ENCODE measurements around the gene ZC3H15.
"Not testable (repeated sequence)": the region's sequence is repeated elsewhere in the genome, so short reads cannot be mapped to it uniquely, and the experiment has no call there.

ZC3H15 gene

DNA sequence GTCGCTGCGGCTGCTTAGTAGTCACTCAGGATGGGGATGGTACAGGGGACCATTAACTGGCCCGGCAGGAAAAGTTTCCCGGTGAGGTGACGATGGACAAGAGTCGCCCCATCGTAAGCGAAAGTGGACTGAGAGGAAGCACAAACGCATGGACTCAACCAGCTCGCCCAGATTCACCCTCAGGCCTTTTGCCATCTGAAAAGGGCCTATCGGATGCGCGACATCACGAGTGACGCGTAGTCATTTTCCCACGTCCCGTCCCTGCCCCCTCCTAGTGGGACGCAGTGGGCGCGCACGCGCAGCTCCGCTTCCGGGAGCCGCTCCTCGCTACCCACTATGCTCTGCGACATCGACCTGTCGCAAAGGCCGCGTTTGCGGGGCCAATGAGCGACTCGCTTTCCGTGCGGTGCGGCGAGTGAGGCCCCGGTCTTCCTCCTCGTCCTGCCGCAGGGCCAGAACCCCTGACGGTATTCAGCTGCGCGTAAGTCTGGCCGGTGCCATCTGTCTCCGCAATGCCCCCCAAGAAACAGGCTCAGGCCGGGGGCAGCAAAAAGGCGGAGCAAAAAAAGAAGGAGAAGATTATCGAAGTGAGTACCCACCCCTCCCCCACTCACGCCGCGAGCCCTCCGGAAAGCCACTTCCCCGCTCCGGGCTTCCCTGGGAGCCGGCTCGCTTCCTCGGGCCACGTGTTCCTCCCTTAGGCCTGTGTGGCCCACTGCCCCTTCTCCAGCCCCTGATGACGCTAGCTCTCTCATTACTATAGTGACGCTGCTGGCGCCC lies at the start of gene ZC3H15:
Gene ZC3H15, plus strand, starts transcription at position 390 of the 780 bp plus-strand sequence. Its CDS starts 123 bp downstream, at position 513.
- H3K27me3 Mint-ChIP-seq: no peaks in the 10 kb centered on the region
- peaks cover 61% of the 10 kb centered on the region for H3K4me1 Mint-ChIP-seq
- H3K36me3 Mint-ChIP-seq (ENCODE audit: insufficient read depth): peaks cover 19% of the 10 kb centered on the region
- ATAC-seq (replicated peaks; ENCODE audit: extremely low read depth, poor library complexity, severe bottlenecking) (peak; percentile 88), DNase-seq (ENCODE audit: low spot score in 2 of 2) (peak; percentile 89 to 92)
- peak within 1 kb of the TSS; percentile 100 for H3K4me3 Mint-ChIP-seq
- H3K9me3 Mint-ChIP-seq: no peaks in the 10 kb centered on the region
- H3K27ac Mint-ChIP-seq (ENCODE audit: low read depth): peak within 1 kb of the TSS; percentile 98

DNA sequence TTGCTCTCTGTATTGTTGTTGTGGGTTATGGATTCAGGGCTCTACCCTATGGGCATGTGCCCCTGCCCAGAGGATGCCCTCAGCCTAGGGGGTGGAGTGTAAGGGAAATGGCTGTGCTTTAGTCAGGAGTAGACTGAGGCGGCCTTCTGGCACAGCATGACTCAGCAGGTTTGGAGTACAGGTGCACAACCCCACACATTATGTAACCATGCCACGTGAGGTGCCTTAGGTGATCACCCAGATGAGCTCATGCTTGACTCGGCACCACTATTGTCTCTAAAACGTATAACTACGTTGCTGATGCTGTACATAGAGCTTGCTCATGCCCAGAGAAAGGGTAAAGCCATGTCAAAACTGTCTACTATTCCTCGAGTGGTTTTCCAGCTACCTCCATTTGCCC lies 48.3 kb upstream of the ZC3H15 start:
- Mint-ChIP-seq H3K36me3 (ENCODE audit: insufficient read depth) (no peaks in the 10 kb centered on the region), H3K9me3 (no peaks in the 10 kb centered on the region), H3K27me3 (no peaks in the 10 kb centered on the region), H3K4me3 (no peak overlapping the region), H3K4me1 (peaks cover 6% of the 10 kb centered on the region), H3K27ac (ENCODE audit: low read depth) (no peak overlapping the region)
- DNase-seq (ENCODE audit: low spot score in 2 of 2) (no peak), ATAC-seq (replicated peaks; ENCODE audit: extremely low read depth, poor library complexity, severe bottlenecking) (no peak)

DNA sequence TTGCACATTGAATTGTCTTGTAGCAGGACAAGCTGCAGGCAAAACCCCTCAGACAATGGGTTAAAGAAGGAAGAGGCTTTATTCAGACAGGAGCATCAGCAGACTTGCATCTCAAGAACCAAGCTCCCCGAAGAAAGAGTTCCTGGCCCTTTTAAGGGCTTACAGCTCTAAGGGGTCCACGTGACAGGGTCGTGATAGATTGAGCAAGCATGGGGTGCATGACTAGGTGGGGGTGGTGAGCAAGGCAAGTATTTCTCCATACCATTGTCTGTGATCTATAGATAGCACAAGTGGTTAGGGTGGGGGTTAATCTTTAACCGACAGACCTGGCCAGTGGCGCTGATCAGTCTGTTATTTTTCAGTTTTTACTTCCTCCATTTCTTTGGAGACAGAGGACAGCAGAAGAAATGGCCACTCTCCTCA lies 46.4 kb upstream of the ZC3H15 start:
- not testable (repeated sequence) for DNase-seq (ENCODE audit: low spot score in 2 of 2); H3K36me3 Mint-ChIP-seq (ENCODE audit: insufficient read depth); H3K9me3 Mint-ChIP-seq; H3K27me3 Mint-ChIP-seq; H3K4me3 Mint-ChIP-seq; H3K4me1 Mint-ChIP-seq; ATAC-seq (replicated peaks; ENCODE audit: extremely low read depth, poor library complexity, severe bottlenecking); H3K27ac Mint-ChIP-seq (ENCODE audit: low read depth)

DNA sequence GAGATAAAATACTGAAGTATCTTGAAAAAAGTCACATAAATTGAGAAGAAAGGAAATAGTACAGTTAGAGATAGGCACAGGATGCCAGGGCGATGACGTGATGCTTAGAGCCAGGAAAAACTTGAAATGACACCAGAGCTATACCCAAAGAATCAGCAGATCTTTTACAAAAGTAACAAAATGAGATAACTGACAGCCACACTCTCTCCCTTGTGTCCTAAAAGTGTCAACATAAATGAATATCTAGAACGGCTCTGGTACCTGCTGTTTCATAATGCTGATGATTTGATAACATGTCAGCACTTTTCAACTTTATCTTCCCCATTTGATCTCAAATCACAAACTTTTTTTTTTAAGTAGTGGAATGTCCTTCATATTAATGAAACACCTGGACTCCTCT lies 45.6 kb upstream of the ZC3H15 start:
- ATAC-seq (replicated peaks; ENCODE audit: extremely low read depth, poor library complexity, severe bottlenecking): no peak
- Mint-ChIP-seq H3K27ac (ENCODE audit: low read depth) (no peak overlapping the region), H3K9me3 (no peaks in the 10 kb centered on the region)

DNA sequence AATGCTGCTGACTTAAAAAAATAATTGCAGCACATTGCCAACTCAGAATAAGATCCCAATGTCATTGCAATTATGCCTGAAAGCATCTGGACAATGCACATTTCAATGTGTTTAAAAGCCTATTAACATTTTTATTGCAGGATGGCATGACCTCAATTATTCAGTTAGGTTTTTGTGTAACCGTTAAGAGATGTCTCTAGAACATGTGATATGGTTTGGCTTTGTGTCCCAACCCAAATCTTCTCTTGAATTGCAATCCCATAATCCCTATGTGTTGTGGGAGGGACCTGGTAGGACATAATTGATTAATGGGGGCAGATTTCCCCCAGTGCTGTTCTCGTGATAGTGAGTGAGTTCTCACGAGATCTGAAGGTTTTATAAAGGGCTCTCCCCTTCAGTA lies 43.2 kb upstream of the ZC3H15 start:
- Mint-ChIP-seq H3K36me3 (ENCODE audit: insufficient read depth) (no peaks in the 10 kb centered on the region), H3K4me1 (peaks cover 6% of the 10 kb centered on the region), H3K9me3 (no peaks in the 10 kb centered on the region), H3K4me3 (no peak overlapping the region), H3K27ac (ENCODE audit: low read depth) (no peak overlapping the region), H3K27me3 (no peaks in the 10 kb centered on the region)
- ATAC-seq (replicated peaks; ENCODE audit: extremely low read depth, poor library complexity, severe bottlenecking) (no peak), DNase-seq (ENCODE audit: low spot score in 2 of 2) (no peak)

More for the DNA sequence above, 45.6 kb upstream of the ZC3H15 start:
- Mint-ChIP-seq H3K27me3 (no peaks in the 10 kb centered on the region), H3K4me3 (no peak overlapping the region), H3K36me3 (ENCODE audit: insufficient read depth) (no peaks in the 10 kb centered on the region), H3K4me1 (peaks cover 6% of the 10 kb centered on the region)
- no peak for DNase-seq (ENCODE audit: low spot score in 2 of 2)

DNA sequence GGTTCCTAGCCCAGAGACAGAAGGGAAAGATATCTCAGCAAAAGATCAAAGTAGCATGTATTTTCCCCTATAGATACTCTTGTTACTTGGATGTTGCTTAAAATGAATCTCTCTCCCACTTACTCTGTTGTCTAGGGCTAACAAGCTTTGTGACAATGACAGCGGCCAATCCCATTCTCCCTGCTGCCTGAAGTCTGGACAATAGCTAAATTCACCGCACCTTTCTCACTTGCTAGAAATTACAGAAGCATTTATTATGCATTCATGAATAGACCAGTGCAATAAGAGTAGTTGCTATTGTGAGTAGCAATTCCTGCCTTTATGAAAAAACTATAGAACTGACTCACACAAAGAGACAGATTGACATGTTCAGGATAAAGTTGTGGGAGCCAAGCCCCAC lies 42.2 kb upstream of the ZC3H15 start:
- no peak overlapping the region for H3K4me3 Mint-ChIP-seq
- H3K4me1 Mint-ChIP-seq: peaks cover 4% of the 10 kb centered on the region
- no peak for DNase-seq (ENCODE audit: low spot score in 2 of 2)
- H3K27me3 Mint-ChIP-seq: no peaks in the 10 kb centered on the region
- H3K36me3 Mint-ChIP-seq (ENCODE audit: insufficient read depth): no peaks in the 10 kb centered on the region
- no peaks in the 10 kb centered on the region for H3K9me3 Mint-ChIP-seq
- no peak for ATAC-seq (replicated peaks; ENCODE audit: extremely low read depth, poor library complexity, severe bottlenecking)
- no peak overlapping the region for H3K27ac Mint-ChIP-seq (ENCODE audit: low read depth)

DNA sequence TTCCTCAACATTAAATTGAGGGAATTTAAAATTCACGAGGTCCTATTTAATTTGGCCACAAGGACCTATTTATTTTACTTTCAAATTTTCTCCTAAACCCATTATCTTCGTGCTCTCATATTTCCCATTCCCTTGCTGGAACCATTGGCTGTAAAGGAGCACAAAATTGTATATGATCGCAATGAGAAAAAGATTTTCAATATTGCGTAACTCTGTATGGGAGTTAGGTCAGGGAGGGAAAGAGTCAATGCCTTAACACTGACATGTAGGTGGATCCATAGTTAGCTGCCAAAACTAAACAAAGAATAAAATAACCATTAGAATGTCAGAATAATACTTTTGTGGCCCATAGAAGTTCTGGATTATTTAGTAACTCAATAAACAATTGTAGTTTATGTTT lies 40.6 kb upstream of the ZC3H15 start:
- Mint-ChIP-seq H3K36me3 (ENCODE audit: insufficient read depth) (no peaks in the 10 kb centered on the region), H3K27me3 (no peaks in the 10 kb centered on the region), H3K4me1 (no peaks in the 10 kb centered on the region)

DNA sequence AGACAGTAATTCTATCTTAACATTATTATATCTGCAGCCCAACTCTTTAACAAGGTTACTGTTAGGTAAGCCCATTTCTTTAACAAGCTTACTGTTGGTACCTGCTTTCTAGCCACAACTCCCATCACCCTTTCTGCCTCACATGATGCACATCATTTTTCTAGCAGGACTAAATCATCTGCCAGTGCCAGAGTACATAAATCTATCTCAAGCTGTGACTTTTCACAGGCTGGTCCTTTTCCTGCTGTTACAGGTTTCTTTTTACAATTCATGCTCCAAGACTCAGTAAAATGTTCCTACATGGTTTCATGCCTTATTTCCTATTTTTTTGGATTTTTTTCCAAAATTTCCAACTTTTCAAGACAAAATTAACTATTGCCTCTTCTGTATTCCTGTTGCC lies 30.4 kb upstream of the ZC3H15 start:
- no peak overlapping the region for H3K4me3 Mint-ChIP-seq
- no peak overlapping the region for H3K27ac Mint-ChIP-seq (ENCODE audit: low read depth)
- H3K27me3 Mint-ChIP-seq: no peaks in the 10 kb centered on the region
- H3K36me3 Mint-ChIP-seq (ENCODE audit: insufficient read depth): peaks cover 7% of the 10 kb centered on the region
- no peaks in the 10 kb centered on the region for H3K9me3 Mint-ChIP-seq
- no peak for ATAC-seq (replicated peaks; ENCODE audit: extremely low read depth, poor library complexity, severe bottlenecking)
- peaks cover 4% of the 10 kb centered on the region for H3K4me1 Mint-ChIP-seq
- DNase-seq (ENCODE audit: low spot score in 2 of 2): no peak

More for the DNA sequence above, 40.6 kb upstream of the ZC3H15 start:
- Mint-ChIP-seq H3K4me3 (no peak overlapping the region), H3K27ac (ENCODE audit: low read depth) (no peak overlapping the region), H3K9me3 (no peaks in the 10 kb centered on the region)
- ATAC-seq (replicated peaks; ENCODE audit: extremely low read depth, poor library complexity, severe bottlenecking) (no peak), DNase-seq (ENCODE audit: low spot score in 2 of 2) (no peak)

DNA sequence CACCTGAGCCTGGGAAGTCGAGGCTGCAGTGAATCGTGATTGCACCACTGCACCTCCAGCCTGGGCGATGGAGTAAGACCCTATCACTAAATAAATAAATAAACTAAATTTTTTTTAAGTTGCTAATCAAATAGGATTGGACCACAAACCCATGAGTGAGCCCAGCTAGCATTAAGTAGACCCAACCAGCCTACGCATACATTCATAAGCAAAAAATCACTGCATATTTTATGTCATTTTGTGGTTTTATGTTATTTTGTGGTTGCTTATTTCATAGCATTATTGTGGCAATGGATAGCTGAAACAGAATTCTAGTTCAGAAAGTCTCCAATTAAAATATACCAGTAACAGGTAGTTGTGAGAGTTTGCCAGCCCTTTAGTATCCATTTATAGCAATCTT lies 29.1 kb upstream of the ZC3H15 start:
- H3K27me3 Mint-ChIP-seq: no peaks in the 10 kb centered on the region
- ATAC-seq (replicated peaks; ENCODE audit: extremely low read depth, poor library complexity, severe bottlenecking) (no peak), DNase-seq (ENCODE audit: low spot score in 2 of 2) (no peak)
- no peak overlapping the region for H3K4me3 Mint-ChIP-seq
- no peaks in the 10 kb centered on the region for H3K9me3 Mint-ChIP-seq
- H3K27ac Mint-ChIP-seq (ENCODE audit: low read depth): no peak overlapping the region
- peaks cover 5% of the 10 kb centered on the region for H3K4me1 Mint-ChIP-seq
- H3K36me3 Mint-ChIP-seq (ENCODE audit: insufficient read depth): peaks cover 7% of the 10 kb centered on the region

DNA sequence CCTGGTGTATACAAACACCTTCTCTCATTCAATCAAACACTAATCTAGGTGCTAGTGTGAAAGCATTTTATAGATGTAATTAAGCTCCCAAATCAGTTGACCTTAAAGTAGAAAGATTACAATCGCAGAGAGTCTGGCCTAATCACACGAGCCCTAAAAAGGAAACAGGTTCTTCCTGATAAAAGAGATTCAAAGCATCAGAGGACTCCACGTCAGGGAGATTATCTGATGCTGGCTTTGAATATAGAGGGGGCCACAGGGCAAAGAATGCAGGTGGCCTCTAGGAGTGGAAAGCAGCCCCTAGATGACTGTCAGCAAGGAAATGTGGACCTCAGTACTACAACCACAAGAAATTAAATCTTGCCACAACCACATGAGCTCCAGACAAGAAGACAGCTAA lies 28.2 kb upstream of the ZC3H15 start:
- Mint-ChIP-seq H3K27me3 (no peaks in the 10 kb centered on the region), H3K4me1 (peaks cover 5% of the 10 kb centered on the region), H3K36me3 (ENCODE audit: insufficient read depth) (peaks cover 4% of the 10 kb centered on the region), H3K27ac (ENCODE audit: low read depth) (no peak overlapping the region), H3K4me3 (no peak overlapping the region), H3K9me3 (no peaks in the 10 kb centered on the region)
- DNase-seq (ENCODE audit: low spot score in 2 of 2): no peak
- no peak for ATAC-seq (replicated peaks; ENCODE audit: extremely low read depth, poor library complexity, severe bottlenecking)

DNA sequence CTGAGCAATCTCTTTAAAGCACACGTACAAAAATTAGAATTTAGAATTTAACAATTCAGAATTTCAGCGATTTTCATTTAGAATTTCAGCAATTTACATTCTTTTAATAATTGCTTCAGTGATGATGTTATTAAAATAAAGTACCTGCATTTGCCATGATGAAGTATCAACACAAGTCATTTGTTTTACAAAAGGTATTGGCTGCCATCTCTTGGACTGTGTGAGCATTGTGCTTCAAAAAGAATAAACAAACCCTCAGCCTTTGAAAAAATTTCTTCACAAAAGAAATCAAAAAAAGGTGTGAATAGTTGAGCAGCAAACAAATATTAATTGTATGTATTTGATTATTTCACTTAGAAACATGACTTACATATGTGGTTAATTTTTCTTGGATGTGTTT lies 27.1 kb upstream of the ZC3H15 start:
- peaks cover 3% of the 10 kb centered on the region for H3K36me3 Mint-ChIP-seq (ENCODE audit: insufficient read depth)

DNA sequence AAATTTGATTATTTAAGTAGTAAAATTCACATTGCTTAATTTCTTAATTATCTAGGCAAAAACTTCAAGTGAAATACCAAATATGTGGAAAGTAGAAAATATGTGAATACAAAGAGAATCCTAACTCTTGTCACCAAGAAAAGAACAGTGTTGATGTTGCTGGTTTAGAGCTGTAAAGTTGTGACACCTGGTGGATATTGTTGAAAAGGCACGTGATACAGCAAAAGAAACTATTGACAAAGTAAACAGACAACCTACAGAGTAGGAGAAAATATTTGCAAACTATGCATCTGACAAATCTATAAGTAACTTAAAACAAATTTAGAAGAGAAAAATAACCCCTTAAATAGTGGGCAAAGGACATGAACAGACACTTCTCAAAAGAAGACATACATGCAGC lies 25.6 kb upstream of the ZC3H15 start:
- H3K27ac Mint-ChIP-seq (ENCODE audit: low read depth): no peak overlapping the region
- H3K4me1 Mint-ChIP-seq: peaks cover 5% of the 10 kb centered on the region
- no peaks in the 10 kb centered on the region for H3K27me3 Mint-ChIP-seq
- ATAC-seq (replicated peaks; ENCODE audit: extremely low read depth, poor library complexity, severe bottlenecking) (no peak), DNase-seq (ENCODE audit: low spot score in 2 of 2) (no peak)
- H3K4me3 Mint-ChIP-seq: no peak overlapping the region
- H3K36me3 Mint-ChIP-seq (ENCODE audit: insufficient read depth): no peaks in the 10 kb centered on the region
- no peaks in the 10 kb centered on the region for H3K9me3 Mint-ChIP-seq

More for the DNA sequence above, 27.1 kb upstream of the ZC3H15 start:
- DNase-seq (ENCODE audit: low spot score in 2 of 2): no peak
- H3K27me3 Mint-ChIP-seq: no peaks in the 10 kb centered on the region
- no peak overlapping the region for H3K4me3 Mint-ChIP-seq
- H3K4me1 Mint-ChIP-seq: peaks cover 5% of the 10 kb centered on the region
- no peaks in the 10 kb centered on the region for H3K9me3 Mint-ChIP-seq
- no peak overlapping the region for H3K27ac Mint-ChIP-seq (ENCODE audit: low read depth)
- no peak for ATAC-seq (replicated peaks; ENCODE audit: extremely low read depth, poor library complexity, severe bottlenecking)

DNA sequence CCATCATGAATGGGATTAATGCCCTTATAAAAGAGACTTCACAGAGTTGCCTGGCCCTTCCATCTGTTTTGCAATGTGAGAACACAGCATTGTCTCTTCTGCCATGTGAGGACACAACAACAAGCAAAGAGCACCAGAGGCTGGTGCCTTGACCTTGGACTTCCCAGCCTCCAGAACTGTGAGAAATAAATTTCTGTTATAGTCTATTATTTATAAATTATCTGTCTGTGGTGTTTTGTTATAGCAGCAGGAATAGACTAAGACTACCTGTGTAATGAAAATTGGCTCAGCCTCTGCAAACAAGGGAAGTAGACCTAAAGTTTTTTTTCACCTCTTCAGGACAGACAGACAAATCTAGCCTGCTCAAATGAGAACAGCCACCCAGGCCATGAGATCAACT lies 19.3 kb upstream of the ZC3H15 start:
- no peaks in the 10 kb centered on the region for H3K9me3 Mint-ChIP-seq
- no peak overlapping the region for H3K27ac Mint-ChIP-seq (ENCODE audit: low read depth)
- no peaks in the 10 kb centered on the region for H3K4me1 Mint-ChIP-seq
- no peak overlapping the region for H3K4me3 Mint-ChIP-seq
- no peak for ATAC-seq (replicated peaks; ENCODE audit: extremely low read depth, poor library complexity, severe bottlenecking)
- no peak for DNase-seq (ENCODE audit: low spot score in 2 of 2)
- no peaks in the 10 kb centered on the region for H3K27me3 Mint-ChIP-seq
- no peaks in the 10 kb centered on the region for H3K36me3 Mint-ChIP-seq (ENCODE audit: insufficient read depth)
